Lung (tissue), 12 donors: Measurements from ENCODE around the gene POLD2. TPM values are rescaled to one million over a fixed set of nuclear protein-coding genes. Genes with fewer than 3 reads are reported as not detected.
"Not testable (repeated sequence)": the region's sequence is repeated elsewhere in the genome, so short reads cannot be mapped to it uniquely, and the experiment has no call there.

ENCODE experiments used
- ATAC-seq: fragments of 200-7000 bp; cut with Tn5 transposase; one replicate; pipeline ENCODE4 v1.9.1; 2020; ENCODE audit warnings: moderate number of reproducible peaks; ENCODE audit not compliant: insufficient read depth, low FRiP score
- DNase-seq, 3 donors: peaks; one replicate each; pipeline ENCODE4 v3.0.0-alpha.2; 2013 to 2017
- H3K27ac ChIP-seq, 2 donors: one replicate each; pipeline ENCODE4 v1.5.1; 2013; ENCODE audit warnings: mild to moderate bottlenecking in 2 of 2, moderate library complexity in 2 of 2, control low read depth in 1 of 2, inconsistent platforms in 1 of 2, low read depth in 1 of 2, low read length in 1 of 2
- H3K27me3 ChIP-seq, 3 donors: one replicate each; pipeline ENCODE4 v1.5.1; 2013; ENCODE audit warnings: low read length in 2 of 3; ENCODE audit not compliant: control insufficient read depth in 3 of 3, insufficient read depth in 3 of 3
- H3K36me3 ChIP-seq, 4 donors: one replicate each; pipeline ENCODE4 v1.5.1; 2013; ENCODE audit warnings: low read length in 4 of 4, mild to moderate bottlenecking in 1 of 4, moderate library complexity in 1 of 4; ENCODE audit not compliant: control insufficient read depth in 4 of 4, insufficient read depth in 4 of 4
- H3K4me1 ChIP-seq, 5 donors: one replicate each; pipeline ENCODE4 v1.5.1; 2013; ENCODE audit warnings: low read length in 5 of 5, mild to moderate bottlenecking in 2 of 5, moderate library complexity in 1 of 5; ENCODE audit not compliant: control insufficient read depth in 5 of 5, insufficient read depth in 5 of 5
- H3K4me3 ChIP-seq: one replicate; pipeline ENCODE4 v1.5.1; 2013; ENCODE audit warnings: mild to moderate bottlenecking, control low read depth, moderate library complexity
- H3K9ac ChIP-seq, 2 donors: one replicate each; pipeline ENCODE4 v1.5.1; 2013; ENCODE audit warnings: low read length in 2 of 2, control low read depth in 1 of 2; ENCODE audit not compliant: insufficient read depth in 1 of 2
- H3K9me3 ChIP-seq, 4 donors: one replicate each; pipeline ENCODE4 v1.5.1; 2013; ENCODE audit warnings: low read length in 3 of 4, mild to moderate bottlenecking in 1 of 4, moderate library complexity in 1 of 4; ENCODE audit not compliant: control insufficient read depth in 4 of 4, insufficient read depth in 3 of 4
- WGBS, 2 donors: extraction: QIAGEN DNeasy Blood & Tissue Kit; methylation state at CpG; one replicate each; pipeline ENCODE4 v1.1.7; 2013; 5-methylcytosine and 5-hydroxymethylcytosine counted together
- polyA plus RNA-seq, 2 donors: library from polyadenylated mRNA; stranded (reverse); fragments of 200-250 nt; gene quantifications; one replicate each; pipeline ENCODE4 v1.2.1, GENCODE V29; 2013
- total RNA-seq, 2 donors: library from RNA; depleted of rRNA in 1 of 2; stranded (reverse); fragments of >200 nt in 1 of 2; gene quantifications; one replicate each; pipeline ENCODE4 v1.2.1, GENCODE V29; 2014 to 2021
- TF ChIP-seq, protein P1 (sequence below): IDR thresholded peaks from 2 replicates; pipeline ENCODE4 v1.5.1; 2012; ENCODE audit warnings: mild to moderate bottlenecking; ENCODE audit errors: control extremely low read depth, extremely low read depth
- donor health status: control.
- donor health status: control.
- donor health status: Bipolar disorder and iron deficiency.
- donor health status: healthy.
- donor health status: DM: yes; HTN: yes; CAD: no.

The POLD2 gene
- total and polyA plus RNA-seq, 4 donors, result 48.8 to 90.7 (median 71.3) TPM

DNA sequence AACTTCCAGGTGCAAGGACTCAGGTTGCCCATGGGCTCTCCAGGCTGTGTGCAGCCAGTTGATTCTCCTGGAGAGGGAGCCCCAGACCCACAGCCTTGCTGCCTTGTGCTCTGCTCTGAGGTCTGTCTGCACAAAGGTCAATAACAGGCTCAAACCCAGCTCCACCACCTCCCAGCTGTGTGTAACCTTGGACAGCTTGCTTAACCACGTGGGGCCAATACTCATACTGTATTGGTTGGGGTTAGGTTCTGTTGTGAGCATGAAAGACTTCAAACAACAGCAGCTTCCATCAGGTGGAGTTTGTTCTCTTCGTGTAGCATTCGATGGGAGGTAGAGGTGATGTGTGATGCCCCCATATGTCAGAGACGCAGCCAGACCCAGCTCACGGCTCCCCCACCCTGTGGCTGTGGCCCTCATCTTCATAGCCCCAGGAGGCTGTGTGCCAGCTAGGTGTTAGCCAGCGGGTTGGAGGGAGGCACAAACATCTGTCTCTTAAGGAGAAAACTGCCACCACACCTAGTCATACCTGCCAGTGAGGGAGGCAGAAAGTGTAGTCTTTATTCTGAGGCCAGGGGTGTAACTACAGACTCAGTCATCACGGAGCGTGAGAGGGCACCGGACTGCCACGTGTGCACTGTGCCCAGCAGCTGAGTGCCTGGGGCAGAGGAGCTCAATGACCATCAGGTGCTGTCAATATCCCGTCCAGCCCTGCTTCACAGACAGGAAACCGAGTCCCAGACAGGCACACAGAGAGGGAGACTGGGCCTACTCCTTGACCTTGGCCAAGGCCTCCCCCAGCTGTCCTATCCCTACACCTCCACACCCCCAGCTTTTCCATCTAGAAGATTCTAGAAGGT is 8.1 kb upstream of the POLD2 start:
- no peak for ATAC-seq
- 79 to 85% methylated on average over 11 to 12 of the region's 12 CpGs for WGBS, 2 donors
- Histone ChIP-seq H3K9ac (no peak overlapping the region), H3K4me1 (peaks cover 0 to 12% (median 2%) of the 10 kb centered on the region in 5 donors), H3K27ac (peak overlapping the region in 1 of 2 donors; percentile 81), H3K9me3 (no peaks in the 10 kb centered on the region), H3K27me3 (no peaks in the 10 kb centered on the region), H3K4me3 (no peak overlapping the region), H3K36me3 (no peaks in the 10 kb centered on the region)
- DNase-seq, result no peak
- TF ChIP-seq, protein P1, sequence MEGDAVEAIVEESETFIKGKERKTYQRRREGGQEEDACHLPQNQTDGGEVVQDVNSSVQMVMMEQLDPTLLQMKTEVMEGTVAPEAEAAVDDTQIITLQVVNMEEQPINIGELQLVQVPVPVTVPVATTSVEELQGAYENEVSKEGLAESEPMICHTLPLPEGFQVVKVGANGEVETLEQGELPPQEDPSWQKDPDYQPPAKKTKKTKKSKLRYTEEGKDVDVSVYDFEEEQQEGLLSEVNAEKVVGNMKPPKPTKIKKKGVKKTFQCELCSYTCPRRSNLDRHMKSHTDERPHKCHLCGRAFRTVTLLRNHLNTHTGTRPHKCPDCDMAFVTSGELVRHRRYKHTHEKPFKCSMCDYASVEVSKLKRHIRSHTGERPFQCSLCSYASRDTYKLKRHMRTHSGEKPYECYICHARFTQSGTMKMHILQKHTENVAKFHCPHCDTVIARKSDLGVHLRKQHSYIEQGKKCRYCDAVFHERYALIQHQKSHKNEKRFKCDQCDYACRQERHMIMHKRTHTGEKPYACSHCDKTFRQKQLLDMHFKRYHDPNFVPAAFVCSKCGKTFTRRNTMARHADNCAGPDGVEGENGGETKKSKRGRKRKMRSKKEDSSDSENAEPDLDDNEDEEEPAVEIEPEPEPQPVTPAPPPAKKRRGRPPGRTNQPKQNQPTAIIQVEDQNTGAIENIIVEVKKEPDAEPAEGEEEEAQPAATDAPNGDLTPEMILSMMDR, result no peak

DNA sequence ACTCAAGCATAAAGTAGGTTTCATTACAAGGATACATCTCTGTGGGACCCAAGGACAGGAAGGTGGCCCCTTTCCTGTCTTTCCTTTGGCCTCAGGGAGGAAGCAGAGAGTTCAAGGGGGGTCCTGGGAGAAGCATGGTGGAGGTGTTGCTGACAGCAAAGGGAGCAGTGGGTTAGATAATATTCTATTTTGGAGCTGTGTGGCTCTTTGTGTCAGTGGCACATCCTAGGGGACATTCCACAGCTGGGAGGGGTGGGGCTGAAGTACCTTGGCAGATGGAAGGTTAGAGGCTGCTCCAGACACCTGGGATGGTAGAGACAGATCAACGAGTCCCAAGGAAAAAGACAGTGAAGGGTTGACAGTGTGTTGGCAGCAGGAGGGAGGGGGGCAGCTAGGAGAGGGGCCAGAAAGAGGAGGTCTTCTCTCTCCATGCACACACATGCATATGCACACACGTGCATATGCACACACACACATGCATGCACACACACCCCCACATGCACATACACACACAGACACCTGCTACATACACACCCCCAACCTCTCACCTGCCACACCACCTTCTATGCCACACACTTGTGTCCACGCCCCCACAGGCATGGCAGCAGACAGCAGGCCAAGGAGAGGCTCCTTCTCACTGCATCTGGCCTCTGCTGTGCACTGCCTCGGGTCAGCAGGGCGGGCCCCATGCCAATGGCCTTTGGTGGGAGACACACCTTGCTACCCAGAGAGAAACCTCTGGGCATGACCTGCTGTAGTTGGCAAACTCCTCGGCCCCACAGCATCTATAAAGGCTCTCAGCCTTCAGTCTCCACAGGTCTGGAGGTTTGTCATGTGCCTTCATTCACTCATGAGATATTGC is 5.6 kb upstream of the POLD2 start:
- ATAC-seq (no peak), DNase-seq (no peak)
- WGBS, 2 donors, result 80 to 85% methylated on average over 6 of the region's 6 CpGs
- no peaks in the 10 kb centered on the region for H3K9me3 ChIP-seq
- H3K27me3 ChIP-seq, result no peaks in the 10 kb centered on the region
- no peak overlapping the region for H3K4me3 ChIP-seq
- no peaks in the 10 kb centered on the region for H3K36me3 ChIP-seq
- H3K4me1 ChIP-seq, result peaks cover 0 to 10% (median 2%) of the 10 kb centered on the region in 5 donors
- peak overlapping the region in 1 of 2 donors; percentile 17 for H3K27ac ChIP-seq
- TF ChIP-seq, protein P1, result no peak
- no peak overlapping the region for H3K9ac ChIP-seq

DNA sequence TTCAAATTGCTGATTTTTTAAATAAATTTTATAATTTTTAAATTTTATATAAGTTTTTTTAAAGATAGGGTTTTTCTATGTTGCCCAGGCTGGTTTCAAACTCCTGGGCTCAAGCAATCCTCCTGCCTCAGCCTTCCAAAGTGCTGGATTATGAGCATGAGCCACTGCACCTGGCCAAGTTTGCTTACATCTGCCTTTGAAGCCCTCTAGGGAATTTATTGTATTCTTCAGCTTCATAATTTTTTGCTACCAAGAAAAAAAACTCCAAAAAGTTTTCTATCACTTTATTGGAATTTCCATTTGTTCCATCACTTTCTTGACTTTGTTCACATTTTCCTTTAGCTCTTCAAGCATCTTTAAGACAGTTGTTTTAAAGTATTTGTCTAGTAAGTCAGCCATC is 3.8 kb upstream of the POLD2 start:
- DNase-seq (no peak), ATAC-seq (no peak)
- peaks cover 3 to 18% (median 6%) of the 10 kb centered on the region in 5 donors for H3K4me1 ChIP-seq

DNA sequence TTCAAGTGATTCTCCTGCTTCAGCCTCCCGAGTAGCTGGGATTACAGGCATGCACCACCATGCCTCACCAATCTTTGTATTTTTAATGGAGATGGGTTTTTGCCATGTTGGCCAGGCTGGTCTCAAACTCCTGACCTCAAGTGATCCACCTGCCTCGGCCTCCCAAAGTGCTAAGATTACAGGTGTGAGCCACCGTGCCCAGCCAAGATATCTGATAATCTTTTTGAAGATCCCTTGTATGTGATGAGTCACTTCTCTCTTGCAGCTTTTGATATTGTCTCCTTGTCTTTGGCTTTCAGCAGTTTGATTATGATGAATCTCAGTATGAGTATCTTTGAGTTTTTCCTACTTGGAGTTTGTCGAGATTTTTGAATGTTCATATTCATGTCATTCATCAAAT is 3.2 kb upstream of the POLD2 start:
- not testable (repeated sequence) for H3K4me3 ChIP-seq, ATAC-seq, H3K36me3 ChIP-seq, H3K9ac ChIP-seq, H3K9me3 ChIP-seq, H3K27me3 ChIP-seq, H3K27ac ChIP-seq, DNase-seq
- 91 to 93% methylated on average over 4 of the region's 4 CpGs for WGBS, 2 donors
- H3K4me1 ChIP-seq, result peaks cover 5 to 19% (median 8%) of the 10 kb centered on the region in 5 donors

More for the DNA sequence above, 3.8 kb upstream of the POLD2 start:
- Histone ChIP-seq H3K9ac (no peak overlapping the region), H3K4me3 (no peak overlapping the region), H3K36me3 (no peaks in the 10 kb centered on the region), H3K9me3 (no peaks in the 10 kb centered on the region), H3K27me3 (no peaks in the 10 kb centered on the region), H3K27ac (no peak overlapping the region)
- TF ChIP-seq, protein P1, result no peak
